HuH-7 (cell line): ENCODE results near the gene GLTP.
A peak's percentile ranks its signal among the peaks of the same experiment; 100 is the strongest.

Experiments used
- DNase-seq: peaks from one replicate; pipeline ENCODE4 v3.0.0; 2011; ENCODE audit warnings: low spot score

The GLTP gene

DNA sequence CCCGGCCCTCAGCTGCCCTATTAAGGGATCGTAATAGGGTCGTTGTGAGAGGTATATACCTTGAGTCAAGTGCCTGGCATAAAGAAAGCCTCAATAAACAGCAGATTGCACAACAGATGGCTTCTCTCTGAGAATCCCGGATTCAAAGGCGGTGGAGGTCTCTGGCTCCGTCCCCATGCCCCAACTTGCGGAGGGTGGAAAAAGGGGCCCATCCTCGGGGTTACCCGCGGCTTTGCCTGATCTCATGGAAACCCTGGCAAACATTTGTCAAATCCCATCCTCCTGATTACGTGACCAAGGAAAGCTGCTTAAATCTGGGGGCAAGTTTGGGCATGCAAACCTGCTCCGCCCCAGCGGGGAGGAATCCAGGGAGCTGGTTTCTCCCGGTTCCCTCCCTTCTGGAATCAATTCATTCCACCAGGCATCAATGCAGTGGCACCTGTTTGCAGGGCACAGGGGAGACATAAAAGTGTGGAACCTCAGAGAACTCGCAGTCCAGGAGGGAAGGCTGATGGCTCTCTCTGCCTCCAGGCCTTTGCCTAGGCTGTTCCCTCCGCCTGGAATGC, 59.4 kb downstream of the GLTP start:
- no peak for DNase-seq

DNA sequence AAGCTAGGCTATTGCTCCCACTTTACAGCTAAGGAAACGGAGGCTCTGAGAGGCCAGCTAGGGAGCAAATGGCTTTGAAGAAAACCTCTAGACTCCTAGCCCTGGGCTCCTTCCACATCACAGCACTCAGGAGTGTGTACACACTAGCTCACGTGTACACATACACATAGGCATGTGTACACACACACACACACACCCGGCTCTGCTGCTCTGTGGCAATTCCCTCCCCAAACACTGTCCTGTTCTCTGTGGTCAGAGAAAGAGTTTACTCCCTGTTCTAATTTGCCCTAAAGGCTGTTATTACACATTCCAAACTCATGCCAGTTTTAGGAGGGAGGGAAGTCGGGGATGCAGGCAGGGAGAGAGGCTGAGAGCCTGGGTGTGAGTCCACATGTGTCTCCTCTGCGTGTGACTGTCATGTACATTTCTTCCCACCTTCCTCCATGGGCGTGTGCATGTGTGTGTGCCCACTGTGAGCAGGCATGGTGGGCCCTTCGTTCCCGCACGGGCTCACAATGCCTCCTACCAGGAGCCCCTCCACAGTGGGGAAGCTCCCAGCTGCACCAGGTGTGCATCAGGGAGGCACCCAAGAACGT, 61.3 kb downstream of the GLTP start:
- no peak for DNase-seq

DNA sequence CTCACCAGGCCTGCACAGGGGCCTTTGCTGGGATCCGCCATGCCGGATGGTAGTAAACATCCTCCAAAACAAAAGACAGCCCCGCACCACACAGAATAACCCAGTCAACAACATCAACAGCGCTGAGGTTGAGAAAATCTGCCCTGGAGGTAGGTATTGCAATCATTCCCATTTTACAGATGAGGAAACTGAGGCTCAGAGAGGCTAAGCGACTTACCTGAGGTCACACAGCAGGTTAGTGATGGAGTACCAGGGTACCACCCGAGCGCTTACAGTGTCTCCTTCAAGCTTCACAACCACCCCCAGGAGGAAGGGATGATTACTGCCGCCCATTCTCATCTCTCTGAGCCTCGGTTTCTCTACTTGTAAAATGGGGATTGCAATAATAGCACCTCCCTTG, 62.1 kb downstream of the GLTP start:
- DNase-seq, result no peak

DNA sequence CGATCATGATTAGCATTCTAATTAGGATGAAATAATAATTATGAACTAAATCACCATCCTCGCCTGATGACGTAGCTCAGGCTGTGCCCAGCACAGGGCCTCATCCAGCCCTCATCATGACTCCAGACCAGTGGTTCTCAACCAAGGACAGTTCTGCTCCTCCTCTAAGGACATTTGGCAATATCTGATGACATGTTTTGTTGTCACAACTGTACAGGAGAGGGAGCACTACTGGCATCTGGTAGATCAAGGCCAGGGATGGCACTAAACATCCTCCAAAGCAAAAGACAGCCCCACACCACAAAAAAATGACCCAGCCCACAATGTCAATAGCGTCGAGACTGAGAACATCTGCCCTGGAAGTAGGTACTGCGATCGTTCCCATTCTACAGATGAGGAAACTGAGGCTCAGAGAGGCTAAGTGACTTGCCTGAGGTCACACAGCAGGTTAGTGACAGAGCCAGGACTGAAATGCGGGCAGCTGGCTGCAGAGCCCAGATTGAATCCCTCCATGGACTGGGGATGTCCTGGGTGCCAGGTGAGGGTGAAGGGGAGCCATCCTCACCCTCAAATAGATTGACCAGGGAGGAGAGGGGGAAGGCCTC, 62.6 kb downstream of the GLTP start:
- no peak for DNase-seq

DNA sequence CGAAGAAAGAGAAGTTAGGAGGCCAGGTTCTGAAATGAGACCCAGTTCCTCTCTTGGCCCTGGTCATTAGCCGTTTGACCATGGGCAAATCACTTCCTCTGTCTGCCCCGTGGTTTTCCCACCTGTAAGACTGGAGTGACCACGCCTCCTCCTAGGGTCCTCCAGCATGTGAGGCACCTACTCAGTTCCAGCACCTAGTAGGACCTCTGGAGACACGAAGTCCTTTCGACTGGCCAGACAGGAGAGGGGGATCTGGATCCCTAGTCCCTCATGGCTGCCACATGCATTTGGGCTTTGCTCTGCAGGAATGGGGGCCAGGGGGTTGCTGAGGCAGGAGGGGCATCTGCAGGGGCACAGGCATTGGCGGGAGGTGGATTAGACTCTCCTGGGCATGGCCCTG, 63.5 kb downstream of the GLTP start:
- no peak for DNase-seq

DNA sequence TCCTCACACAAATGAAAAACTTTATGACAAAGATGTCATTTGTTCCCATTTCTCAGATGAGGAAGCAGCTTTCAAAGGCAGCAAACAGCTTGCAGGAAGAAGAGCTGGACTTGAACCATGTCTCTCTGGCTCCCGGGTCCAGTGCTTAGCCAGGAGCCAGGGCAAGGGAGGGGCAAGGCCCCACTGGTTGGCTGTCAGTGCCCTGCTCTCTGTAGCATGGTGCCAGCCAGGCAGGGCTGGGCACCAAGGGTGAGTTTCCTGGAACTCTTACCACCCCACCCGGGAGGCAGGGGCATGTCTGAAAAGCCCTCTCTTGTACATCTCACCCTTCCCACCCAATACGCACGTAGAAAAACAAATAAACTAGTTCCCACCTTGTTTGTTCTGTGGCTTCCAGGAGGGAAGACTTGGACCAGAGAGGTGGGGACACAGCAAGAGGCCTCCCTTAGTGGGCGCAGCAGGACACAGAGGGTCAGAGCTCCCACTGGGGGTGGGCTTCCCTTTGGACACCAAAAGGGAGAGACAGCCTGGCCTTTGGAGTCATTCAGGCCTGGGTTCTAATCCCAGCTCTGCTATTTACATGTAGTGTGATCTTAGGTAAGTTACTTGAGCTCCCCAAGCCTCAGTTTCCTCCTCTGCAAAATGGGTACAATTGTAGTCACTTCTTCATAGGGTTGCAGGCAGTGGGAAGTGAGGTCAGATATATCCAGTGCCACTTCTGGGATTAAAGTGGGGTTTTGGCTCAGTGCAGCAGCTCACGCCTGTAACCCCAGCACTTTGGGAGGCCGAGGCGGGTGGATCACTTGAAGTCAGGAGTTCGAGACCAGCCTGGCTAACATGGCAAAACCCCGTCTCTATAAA, 64.4 kb downstream of the GLTP start:
- DNase-seq, result no peak

DNA sequence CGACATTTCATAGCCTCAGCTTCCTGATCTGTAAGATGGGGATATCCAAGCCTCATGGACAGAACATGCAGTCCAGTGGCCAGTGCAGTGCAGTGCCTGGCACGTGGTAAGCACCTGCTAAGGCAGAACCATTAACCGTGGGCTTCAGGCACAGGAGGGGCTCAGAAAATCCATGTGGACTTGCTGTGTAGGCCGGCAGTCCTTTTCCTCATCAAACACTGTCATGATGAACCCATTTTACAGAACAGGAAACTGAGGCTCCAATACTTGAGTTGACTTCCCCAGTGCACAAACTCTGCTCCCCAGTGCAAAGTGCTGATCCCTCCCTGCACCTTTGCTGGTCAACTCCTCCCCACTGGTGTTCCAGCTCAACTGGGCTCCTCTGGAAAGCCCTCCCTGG, 65.1 kb downstream of the GLTP start:
- no peak for DNase-seq

DNA sequence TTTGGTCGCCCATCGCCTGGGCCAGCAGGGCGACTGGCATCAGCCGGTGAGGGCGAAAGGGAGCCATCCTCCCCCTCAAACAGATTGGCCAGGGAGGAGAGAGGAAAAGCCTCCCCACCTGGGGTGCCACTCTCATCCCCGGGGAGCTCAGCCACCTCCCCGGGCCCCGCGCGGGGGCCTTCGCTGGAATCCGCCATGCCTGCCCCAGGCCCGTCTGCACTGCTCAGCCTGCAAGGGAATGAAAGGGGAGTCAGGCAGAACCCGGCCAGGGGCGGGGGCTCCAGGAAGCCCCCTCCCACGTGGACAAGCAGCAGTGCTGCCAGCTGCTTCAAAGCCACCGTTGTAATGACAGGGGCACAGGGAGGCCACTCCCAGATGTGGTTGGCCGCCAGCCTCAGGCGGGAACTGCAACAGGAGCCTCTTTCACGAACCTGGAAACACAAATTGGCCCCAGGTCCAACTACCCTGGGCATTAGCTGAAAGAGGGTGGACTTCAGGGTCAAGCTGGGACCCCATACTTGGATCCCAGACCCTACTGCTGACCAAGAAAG, 65.7 kb downstream of the GLTP start:
- DNase-seq, result no peak

DNA sequence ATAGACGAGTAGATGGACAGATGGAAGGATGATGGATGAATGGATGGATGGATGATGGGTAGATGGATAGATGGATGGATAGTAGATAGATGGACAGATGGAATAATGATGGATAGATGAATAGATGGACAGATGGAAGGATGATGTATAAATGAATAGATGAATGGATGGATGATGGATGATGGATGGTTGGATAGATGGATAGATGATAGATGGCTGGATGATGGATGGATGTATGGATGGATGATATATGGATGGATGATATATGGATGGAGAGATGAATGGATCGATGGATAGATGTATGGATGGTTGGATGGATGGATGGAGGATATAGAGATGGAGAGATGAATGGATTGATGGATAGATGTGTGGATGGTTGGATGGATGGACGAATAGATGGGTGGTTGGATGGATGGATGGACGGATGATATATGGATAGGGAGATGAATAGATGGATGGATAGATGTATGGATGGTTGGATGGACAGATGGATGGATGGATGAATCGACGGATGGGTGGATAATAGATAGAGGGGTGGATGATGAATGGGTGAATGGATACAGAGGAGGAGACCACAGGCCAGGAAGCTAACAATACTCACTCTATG, 66.4 kb downstream of the GLTP start:
- no peak for DNase-seq

DNA sequence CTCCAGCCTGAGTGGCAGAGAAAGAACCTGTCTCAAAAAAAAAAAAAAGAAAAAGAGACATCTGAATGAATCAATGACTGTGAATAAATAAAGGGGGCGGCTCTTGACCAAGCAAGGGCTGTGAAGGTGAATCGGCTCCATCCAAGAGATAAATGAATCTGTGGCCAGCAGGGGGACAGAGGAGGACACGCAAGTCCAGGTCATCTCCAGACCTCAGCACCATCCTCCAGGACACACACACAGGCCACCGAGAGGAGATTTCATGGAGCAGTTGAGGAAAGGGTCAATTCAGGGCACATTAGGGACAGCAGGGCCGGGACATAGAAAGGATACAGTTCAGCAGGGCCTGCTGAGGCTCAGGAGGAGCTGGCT, 68.7 kb downstream of the GLTP start:
- no peak for DNase-seq

DNA sequence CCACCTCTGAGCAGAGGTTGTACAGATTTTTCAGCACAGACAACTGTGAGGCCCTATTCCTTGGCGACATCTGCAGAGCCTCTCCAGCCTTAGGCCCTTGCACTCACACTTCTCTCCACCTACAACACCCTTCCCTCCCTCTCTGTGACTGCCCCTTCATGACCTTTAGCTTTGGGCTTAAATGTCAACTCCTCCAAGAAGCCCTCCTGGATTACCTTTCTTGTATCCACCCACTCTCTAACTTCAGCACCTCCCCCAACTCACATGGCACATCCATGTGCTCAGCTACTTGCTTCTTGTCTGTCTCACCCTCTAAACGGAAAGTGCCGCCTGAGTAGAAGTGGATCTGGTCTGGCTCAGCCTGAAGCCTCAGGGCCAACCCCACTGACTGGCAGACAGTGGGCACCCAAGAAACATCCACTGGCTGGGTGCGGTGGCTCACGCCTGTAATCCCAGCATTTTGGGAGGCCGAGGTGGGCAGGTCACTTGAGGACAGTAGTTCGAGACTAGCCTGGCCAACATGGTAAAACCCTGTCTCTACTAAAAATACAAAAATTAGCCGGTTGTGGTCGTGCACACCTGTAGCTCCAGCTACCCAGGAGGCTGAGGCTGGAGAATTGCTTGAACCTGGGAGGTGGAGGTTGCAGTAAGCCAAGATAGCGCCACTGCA, 69.3 kb downstream of the GLTP start:
- no peak for DNase-seq

DNA sequence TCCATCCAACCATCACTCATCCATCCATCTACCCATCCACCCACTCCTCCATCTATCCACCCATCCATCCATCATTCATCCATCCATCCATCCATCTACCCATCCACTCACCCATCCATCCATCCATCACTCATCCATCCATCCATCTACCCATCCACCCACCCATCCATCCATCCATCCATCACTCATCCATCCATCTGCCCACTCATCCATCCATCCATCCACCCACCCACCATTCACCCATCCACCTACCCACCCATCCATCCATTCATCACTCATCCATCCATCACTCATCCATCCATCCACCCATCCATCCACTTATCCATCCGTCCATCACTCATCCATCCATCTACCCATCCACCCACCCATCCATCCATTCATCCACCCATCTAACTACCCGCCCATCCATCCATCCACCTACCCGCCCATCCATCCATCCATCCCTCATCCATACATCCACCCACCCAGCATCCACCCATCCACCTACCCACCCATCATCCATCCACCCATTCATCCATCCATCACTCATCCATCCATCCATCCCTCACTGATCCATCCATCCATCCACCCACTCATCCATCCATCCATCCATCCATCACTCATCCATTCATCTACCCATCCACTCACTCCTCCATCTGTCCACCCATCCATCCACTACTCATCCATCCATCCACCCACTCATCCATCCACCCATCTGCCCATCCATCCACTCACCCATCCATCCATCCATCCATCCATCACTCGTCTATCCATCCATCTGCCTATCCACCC, 71.3 kb downstream of the GLTP start:
- DNase-seq, result no peak

DNA sequence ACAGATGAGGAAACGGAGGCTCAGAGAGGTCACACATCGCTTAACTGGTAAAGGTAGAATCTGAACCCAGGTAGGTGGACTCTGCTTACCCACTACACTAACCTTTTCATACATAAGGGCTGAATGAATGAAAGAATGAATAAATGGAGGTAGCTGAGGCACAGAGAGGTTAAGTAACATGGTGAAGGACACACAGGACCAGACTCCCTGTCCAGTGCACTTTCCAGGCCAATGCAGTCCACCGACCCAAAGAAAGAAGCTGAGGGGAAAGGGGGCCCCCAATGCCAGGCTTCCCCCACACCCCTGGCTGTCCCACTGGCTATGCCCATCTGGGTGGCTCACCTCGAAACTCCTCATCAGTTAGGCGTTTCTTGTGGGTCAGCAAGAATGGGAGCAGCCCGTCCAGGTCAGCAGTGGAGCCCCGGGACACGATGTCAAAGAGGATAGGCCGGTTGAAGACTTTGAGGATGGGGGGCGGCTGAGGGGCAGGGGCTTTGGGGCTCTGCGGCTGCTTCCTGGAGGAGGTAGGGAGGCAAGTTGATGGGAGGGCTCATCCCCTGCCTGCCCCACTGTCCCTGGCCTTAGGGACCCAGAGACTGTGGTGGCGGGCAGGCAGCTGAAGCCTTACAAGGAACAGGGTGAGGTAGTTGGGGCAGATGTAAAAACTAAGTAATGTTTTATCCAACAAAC, 72.2 kb downstream of the GLTP start:
- DNase-seq, result no peak

DNA sequence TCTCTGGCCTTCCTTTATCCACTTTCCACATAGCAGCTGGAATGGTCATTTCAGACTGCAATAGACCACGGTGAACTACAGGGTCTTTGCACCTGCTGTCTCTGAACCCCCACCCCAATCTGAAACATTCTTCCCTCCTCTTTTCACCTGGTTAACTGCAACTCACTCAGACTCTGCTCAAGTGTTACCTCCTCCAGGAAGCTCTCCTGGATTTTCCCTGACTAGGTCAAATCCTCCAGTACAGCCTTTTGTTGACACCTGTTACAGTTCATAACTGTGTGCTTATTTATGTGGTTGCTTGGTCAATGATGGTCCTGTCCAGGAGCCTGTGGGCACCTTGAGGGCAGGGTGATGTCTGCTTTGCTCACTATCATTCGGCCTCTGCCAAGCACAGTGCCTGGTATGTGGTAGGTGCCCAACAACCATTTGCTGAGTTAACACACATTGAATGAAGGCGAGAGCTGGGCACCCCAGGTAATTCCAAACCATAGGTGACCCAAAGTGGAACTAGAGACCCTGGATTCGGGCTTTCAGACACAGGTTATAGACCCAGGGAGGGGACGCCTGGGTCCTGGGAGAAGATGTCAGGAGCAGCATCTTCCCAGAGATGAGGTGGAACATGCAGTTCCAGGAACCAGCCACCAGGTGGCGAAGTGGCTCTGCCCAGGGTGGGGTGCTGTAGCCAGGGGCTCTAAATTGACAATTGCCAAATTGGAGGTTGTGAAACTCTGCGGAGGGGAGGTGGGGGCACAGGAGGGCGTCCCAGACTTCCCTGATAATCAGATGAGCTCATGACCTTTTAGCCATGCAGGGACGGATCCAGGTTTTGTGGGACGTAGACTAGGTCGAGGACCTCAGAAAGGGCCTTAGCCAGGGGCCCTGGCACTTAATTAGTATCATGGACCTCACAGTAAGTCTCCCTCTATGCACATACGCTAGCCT, 75.2 kb downstream of the GLTP start:
- DNase-seq, result peak; percentile 95

DNA sequence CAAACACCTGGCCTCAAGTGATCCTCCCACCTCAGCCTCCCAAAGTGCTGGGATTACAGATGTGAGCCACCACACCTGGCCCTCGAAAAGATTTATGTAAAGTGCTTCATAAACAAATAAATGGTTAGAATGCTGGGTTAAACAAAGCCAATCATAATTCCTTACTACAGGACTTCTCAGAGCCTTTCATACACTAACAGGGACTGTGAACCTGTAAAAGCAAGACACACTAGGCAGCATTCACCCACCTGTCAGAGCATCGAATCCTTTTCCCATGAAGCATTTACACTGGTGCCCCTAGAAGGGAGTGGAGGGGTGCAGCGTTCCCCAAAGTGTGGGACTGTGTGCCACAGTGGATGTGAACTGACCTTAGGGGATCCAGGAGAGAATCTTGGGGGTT, 76.7 kb downstream of the GLTP start:
- DNase-seq, result no peak

DNA sequence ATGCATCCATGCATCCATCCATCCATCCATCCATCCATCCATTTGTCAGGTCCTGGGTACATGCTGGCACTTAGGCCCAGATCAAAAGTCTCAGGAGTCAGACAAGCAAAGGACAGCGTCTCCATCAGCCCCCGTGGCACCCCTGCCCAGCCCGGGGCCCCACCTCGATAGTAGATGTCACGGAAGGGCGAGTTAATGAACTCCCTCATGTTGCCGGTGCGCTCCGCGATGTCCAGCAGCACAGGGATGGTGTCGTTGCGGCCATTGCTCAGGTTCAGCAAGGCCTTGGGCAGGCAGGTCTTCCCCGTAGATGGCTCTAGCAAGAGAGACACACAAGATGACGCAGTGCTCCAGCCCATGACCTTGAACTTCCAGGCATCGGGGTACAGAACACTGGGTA, 77.5 kb downstream of the GLTP start:
- DNase-seq, result no peak
